Body of pancreas (tissue), 4 donors: ENCODE results near the gene GSAP. TPM values are rescaled to one million over a fixed set of nuclear protein-coding genes. Genes with fewer than 3 reads are reported as not detected.

Experiments
- ATAC-seq: fragments of 150-250 bp; one replicate; pipeline ENCODE4 v1.9.1; 2016
- DNase-seq, 4 donors: peaks; one replicate each; pipeline ENCODE4 v3.0.0-alpha.2; 2019
- H3K27ac ChIP-seq, 4 donors: fragments of 200-600 bp; sonication (generic); 1 replicate in 3 of 4; 2 replicates in 1 of 4; pipeline versions ENCODE4 v1.5.1 to v1.6.1; 2016 to 2019; ENCODE audit warnings: mild to moderate bottlenecking in 1 of 4, mixed read lengths in 1 of 4, moderate library complexity in 1 of 4
- H3K27me3 ChIP-seq, 2 donors: fragments of 200-600 bp; sonication (generic); one replicate each; pipeline ENCODE4 v1.6.0; 2016; ENCODE audit warnings: mild to moderate bottlenecking in 1 of 2
- H3K36me3 ChIP-seq, 2 donors: fragments of 200-600 bp; sonication (generic); replicated peaks in 1 of 2; 2 replicates each; pipeline ENCODE4 v1.5.1; 2016; ENCODE audit warnings: low read depth in 2 of 2; ENCODE audit not compliant: insufficient read depth in 1 of 2
- H3K4me1 ChIP-seq: fragments of 200-600 bp; sonication (generic); one replicate; pipeline ENCODE4 v1.6.0; 2016
- H3K4me3 ChIP-seq, 2 donors: fragments of 200-600 bp; sonication (generic); 1 replicate in 1 of 2; 2 replicates in 1 of 2; pipeline ENCODE4 v1.5.1; 2016 to 2019
- H3K9me3 ChIP-seq, 3 donors: fragments of 200-600 bp; sonication (generic); 1 replicate in 2 of 3; 2 replicates in 1 of 3; pipeline ENCODE4 v1.5.1; 2016
- POLR2A ChIP-seq, 3 donors: fragments of 450-650 bp; IDR thresholded peaks; one replicate each; pipeline ENCODE4 v1.6.1; 2016; ENCODE audit warnings: antibody characterized with exemption in 3 of 3, mild to moderate bottlenecking in 2 of 3
- WGBS, 2 donors: methylation state at CpG; one replicate each; pipeline ENCODE4 v1.1.5; 2017; 5-methylcytosine and 5-hydroxymethylcytosine counted together
- intact Hi-C: fragments of 100-400 bp; cut with DNase I; formaldehyde crosslinking; loops from one replicate; pipeline ENCODE4 v1.15.1; 2023
- total RNA-seq, 2 donors: library from RNA; depleted of rRNA; stranded (reverse); fragments of >200 nt; gene quantifications; one replicate each; pipeline ENCODE4 v1.1.0, GENCODE V29; 2016
- TF ChIP-seq, protein P1 (sequence below), 7 experiments: fragments of 450-650 bp in 4 of 7; fragments of 200-600 bp in 3 of 7; sonication (generic) in 3 of 7; IDR thresholded peaks; one replicate each; pipeline ENCODE4 v1.5.1; 2016 to 2019; ENCODE audit warnings: antibody characterized with exemption in 7 of 7

GSAP gene
- total RNA-seq, 2 donors from 2014 or later, result 13.7 to 18.8 TPM

DNA sequence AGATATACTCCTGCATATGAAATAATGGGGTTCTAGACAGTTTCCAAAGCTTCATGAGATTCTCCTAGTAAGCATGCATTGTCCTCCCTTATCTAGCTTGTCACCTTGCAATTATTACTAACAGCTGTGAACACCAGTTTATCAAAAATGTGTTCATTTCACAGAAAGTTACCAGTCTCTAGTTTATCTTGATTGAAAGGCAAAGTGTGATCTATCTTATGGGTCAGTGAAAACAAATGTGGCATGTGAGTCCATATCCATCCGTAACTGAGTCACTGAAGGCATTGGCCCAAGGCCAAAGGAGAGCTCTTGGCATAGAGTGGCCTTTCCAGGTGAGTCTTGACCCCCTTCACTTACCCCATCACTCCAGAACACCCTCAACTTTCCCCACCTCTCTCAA lies 53.2 kb downstream of the GSAP start:
- H3K4me3 ChIP-seq, result no peak overlapping the region
- intact Hi-C loops, result no loop called here
- H3K27ac ChIP-seq, result no peak overlapping the region
- TF ChIP-seq POLR2A (IDR thresholded peaks at IDR 0.05), result no peak
- TF ChIP-seq, protein P1, sequence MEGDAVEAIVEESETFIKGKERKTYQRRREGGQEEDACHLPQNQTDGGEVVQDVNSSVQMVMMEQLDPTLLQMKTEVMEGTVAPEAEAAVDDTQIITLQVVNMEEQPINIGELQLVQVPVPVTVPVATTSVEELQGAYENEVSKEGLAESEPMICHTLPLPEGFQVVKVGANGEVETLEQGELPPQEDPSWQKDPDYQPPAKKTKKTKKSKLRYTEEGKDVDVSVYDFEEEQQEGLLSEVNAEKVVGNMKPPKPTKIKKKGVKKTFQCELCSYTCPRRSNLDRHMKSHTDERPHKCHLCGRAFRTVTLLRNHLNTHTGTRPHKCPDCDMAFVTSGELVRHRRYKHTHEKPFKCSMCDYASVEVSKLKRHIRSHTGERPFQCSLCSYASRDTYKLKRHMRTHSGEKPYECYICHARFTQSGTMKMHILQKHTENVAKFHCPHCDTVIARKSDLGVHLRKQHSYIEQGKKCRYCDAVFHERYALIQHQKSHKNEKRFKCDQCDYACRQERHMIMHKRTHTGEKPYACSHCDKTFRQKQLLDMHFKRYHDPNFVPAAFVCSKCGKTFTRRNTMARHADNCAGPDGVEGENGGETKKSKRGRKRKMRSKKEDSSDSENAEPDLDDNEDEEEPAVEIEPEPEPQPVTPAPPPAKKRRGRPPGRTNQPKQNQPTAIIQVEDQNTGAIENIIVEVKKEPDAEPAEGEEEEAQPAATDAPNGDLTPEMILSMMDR (IDR thresholded peaks at IDR 0.05), result no peak
- no peaks in the 10 kb centered on the region for H3K9me3 ChIP-seq
- no peaks in the 10 kb centered on the region for H3K27me3 ChIP-seq
- 13 to 21% methylated on average over 1 of the region's 1 CpG for WGBS, 2 donors
- peaks cover 14% of the 10 kb centered on the region for H3K4me1 ChIP-seq
- H3K36me3 ChIP-seq, result no peaks in the 10 kb centered on the region
- ATAC-seq (no peak), DNase-seq (no peak)

DNA sequence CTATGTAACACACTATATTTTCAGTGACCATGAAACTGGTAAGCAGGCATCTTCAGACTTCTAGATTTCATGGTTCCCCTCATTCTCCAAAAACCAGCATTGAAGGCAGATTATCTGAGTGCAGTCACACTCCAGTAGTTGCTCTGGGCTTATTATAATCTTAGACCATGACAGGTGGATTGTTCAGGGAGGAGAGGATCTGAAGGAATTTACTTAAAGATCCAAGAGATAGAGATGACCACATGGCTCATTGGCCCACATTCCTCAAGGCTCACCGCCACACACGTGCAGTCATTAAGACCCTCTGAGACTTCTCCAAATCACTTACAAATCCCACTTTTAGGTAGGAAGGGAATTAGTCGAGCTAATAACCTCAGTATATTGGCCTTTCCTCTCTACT lies 55.2 kb downstream of the GSAP start:
- intact Hi-C loops, result no loop called here
- Histone ChIP-seq H3K27ac (peak overlapping the region in 1 of 4 donors; percentile 59), H3K27me3 (no peaks in the 10 kb centered on the region), H3K9me3 (no peaks in the 10 kb centered on the region), H3K4me3 (no peak overlapping the region), H3K36me3 (no peaks in the 10 kb centered on the region), H3K4me1 (peaks cover 14% of the 10 kb centered on the region)
- TF ChIP-seq, protein P1 (IDR thresholded peaks at IDR 0.05), result no peak
- no peak for TF ChIP-seq POLR2A (IDR thresholded peaks at IDR 0.05)
- WGBS, 2 donors, result 91 to 92% methylated on average over 3 of the region's 3 CpGs
- no peak for ATAC-seq
- DNase-seq, result no peak

DNA sequence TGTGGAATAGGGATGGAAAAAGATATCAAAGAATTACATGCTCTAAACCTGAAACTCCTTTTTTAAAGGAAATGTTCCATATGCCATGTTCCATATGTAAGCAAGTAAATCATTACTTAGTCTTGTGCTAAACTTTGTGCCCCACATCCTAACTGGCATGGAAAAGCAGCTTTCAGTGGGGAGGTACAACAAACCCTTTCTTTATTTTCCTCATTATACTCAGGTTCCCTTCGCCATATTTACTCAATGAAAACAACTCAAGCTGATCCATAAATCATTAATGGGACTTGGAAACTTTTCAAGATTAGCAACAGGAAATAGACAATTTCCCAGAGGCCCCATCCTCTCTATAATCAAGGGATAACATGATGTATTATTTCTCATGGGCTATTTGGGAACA lies 56.0 kb downstream of the GSAP start:
- TF ChIP-seq, protein P1 (IDR thresholded peaks at IDR 0.05), result no peak
- TF ChIP-seq POLR2A (IDR thresholded peaks at IDR 0.05), result no peak
- intact Hi-C loops, result no loop called here
- peaks cover 0 to 1% of the 10 kb centered on the region in 2 donors for H3K36me3 ChIP-seq
- WGBS, 2 donors, result 11 to 12% methylated on average over 1 of the region's 1 CpG
- H3K27me3 ChIP-seq, result no peaks in the 10 kb centered on the region
- no peak overlapping the region for H3K4me3 ChIP-seq
- peak overlapping the region in 2 of 4 donors; percentile 52 to 59 for H3K27ac ChIP-seq
- H3K4me1 ChIP-seq, result peaks cover 14% of the 10 kb centered on the region
- no peaks in the 10 kb centered on the region for H3K9me3 ChIP-seq
- no peak for DNase-seq
- peak; percentile 52 for ATAC-seq

DNA sequence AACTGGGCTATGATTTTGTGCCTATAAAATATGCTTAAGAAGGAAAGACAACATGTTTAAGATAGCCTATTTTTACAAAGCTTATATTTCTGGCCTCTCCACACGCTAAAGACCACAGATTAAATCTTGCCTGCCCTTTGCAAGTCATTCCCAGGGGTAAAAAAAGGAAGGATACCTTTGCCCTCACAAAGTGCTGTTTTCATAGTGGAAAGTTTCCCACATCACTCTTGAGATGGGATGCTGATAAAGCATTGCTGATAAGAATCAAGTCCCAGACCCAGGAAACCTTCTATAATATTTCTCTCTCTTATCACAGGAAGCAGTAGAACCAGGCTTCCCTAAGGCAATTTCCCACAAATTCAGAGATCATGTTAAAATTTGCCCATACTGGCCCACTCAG lies 56.5 kb downstream of the GSAP start:
- intact Hi-C loops, result no loop called here
- Histone ChIP-seq H3K4me3 (no peak overlapping the region), H3K36me3 (peaks cover 0 to 2% of the 10 kb centered on the region in 2 donors), H3K9me3 (no peaks in the 10 kb centered on the region), H3K27ac (peak overlapping the region in 2 of 4 donors; percentile 52 to 59), H3K27me3 (no peaks in the 10 kb centered on the region), H3K4me1 (peaks cover 14% of the 10 kb centered on the region)
- DNase-seq (no peak), ATAC-seq (no peak)
- 48 to 57% methylated on average over 1 of the region's 1 CpG for WGBS, 2 donors
- TF ChIP-seq, protein P1 (IDR thresholded peaks at IDR 0.05), result no peak
- no peak for TF ChIP-seq POLR2A (IDR thresholded peaks at IDR 0.05)

DNA sequence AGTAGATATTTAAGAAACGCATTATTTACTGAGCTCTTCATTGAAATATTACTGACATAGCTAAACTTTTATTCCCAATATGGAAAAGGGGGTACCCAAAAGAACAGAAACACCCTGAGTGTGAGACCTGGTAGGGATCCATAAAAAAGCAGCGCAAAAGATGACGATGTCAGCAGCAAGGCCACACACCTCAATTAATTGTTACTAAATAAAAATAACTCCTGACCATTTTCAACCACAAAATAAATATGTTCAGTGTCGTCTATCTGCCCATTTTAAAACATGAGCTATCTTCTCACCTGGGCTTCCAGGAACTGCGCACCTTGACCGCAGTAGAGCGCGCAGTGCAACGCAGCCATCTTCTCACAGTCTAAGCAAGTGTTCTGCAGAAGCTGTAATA lies 61.2 kb downstream of the GSAP start:
- DNase-seq (no peak), ATAC-seq (no peak)
- WGBS, 2 donors, result 88% methylated on average over 9 of the region's 9 CpGs
- intact Hi-C loops, result no loop called here
- no peaks in the 10 kb centered on the region for H3K27me3 ChIP-seq
- TF ChIP-seq, protein P1 (IDR thresholded peaks at IDR 0.05), result no peak
- TF ChIP-seq POLR2A (IDR thresholded peaks at IDR 0.05), result no peak
- H3K4me3 ChIP-seq, result no peak overlapping the region
- H3K27ac ChIP-seq, result no peak overlapping the region
- H3K36me3 ChIP-seq, result peaks cover 0 to 5% of the 10 kb centered on the region in 2 donors
- peaks cover 5% of the 10 kb centered on the region for H3K4me1 ChIP-seq
- H3K9me3 ChIP-seq, result no peaks in the 10 kb centered on the region
